ENCODE data around the gene PLA2G4E.

The PLA2G4E gene

GRCh38 chr15:41955807-41956525 is 64.9 kb downstream of the PLA2G4E start:
- no peak for DNase-seq (ENCODE audit: low read depth in 3 of 3, low spot score in 1 of 3)

DNA sequence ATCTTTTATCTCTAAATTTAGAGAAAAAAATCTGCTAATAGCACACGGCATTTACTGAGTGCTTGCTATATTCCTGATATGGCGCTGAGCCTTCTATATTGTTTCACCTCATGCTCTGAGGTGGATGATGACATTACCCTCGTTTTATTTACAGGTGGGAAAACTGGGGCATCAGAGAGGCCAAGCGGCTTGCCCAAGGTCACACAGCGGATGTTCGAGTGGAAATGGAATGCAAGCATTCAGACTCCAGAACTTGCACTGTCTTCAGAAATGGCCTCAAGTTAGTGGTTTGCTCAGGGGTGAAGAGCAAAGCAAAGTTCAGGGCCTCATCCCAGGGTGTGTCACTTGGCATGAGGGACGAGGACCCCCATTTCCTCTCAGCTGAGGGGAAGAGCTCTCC is 65.7 kb downstream of the PLA2G4E start:
- DNase-seq (ENCODE audit: low read depth in 3 of 3, low spot score in 1 of 3) = no peak

DNA sequence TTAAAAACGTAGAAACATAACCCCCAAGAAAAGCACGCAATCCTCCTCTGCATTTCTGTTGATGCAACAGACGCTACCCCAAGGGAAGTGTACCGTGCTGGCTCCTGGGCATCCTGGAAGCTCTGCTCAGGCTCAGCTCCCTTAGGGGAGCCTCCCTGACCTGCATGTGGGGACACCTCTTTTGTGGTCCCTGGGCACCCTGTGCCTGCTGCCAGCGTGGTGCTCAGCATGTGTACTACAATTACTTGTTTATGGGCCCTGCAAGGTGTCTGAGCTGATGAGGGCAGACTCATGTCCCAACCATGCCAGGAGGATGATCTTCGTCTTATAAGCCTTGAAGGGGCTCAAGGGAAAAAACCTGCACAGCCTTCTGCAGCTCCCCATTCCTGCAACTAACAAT is 66.8 kb downstream of the PLA2G4E start:
- no peak for DNase-seq (ENCODE audit: low read depth in 3 of 3, low spot score in 1 of 3)

GRCh38 chr15:41952013-41952563 is 68.8 kb downstream of the PLA2G4E start:
- no peak for DNase-seq (ENCODE audit: low read depth in 3 of 3, low spot score in 1 of 3)

- no peak for DNase-seq (ENCODE audit: low read depth in 3 of 3, low spot score in 1 of 3)
These were observed 69.3 kb downstream of the PLA2G4E start for GRCh38 chr15:41951571-41951970.

- DNase-seq (ENCODE audit: low read depth in 3 of 3, low spot score in 1 of 3) = no peak
These were observed 70.4 kb downstream of the PLA2G4E start for GRCh38 chr15:41950489-41950888.

- DNase-seq (ENCODE audit: low read depth in 3 of 3, low spot score in 1 of 3) = no peak
These were observed 70.7 kb downstream of the PLA2G4E start for GRCh38 chr15:41950127-41950483.

DNA sequence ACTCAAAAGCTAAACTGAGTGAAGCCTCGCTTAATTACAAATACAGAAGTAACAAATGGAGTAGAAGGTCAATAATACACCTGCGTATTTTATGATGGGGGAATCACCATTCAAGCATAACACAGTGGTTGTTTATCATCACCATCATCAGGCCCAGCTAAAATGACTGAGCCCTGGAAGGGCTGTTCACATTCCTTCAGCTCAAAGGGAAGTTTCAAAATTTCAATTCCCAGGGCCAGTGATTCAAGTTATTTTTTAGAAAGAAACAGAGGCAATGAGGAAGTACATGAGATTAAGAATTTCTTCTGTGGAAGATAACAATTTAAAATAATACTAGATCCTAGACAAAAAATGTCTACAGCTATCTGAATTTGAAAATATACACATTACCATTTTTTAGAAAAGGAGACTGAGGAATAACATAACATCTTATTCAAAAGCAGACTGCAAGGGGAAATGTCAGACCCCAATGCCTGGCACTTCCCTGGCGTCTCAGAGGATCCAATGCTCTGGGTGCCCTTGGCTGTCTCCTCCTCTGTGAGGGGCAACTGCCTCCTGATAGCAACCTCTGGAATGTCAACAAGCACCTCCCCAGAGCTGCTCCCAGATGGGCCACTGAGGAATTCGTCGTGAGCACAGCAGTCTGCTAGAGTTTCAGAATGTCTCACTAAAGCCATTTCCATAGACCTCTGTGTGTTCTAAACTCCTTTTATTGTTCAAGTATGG is 71.3 kb downstream of the PLA2G4E start:
- no peak for DNase-seq (ENCODE audit: low read depth in 3 of 3, low spot score in 1 of 3)

DNA sequence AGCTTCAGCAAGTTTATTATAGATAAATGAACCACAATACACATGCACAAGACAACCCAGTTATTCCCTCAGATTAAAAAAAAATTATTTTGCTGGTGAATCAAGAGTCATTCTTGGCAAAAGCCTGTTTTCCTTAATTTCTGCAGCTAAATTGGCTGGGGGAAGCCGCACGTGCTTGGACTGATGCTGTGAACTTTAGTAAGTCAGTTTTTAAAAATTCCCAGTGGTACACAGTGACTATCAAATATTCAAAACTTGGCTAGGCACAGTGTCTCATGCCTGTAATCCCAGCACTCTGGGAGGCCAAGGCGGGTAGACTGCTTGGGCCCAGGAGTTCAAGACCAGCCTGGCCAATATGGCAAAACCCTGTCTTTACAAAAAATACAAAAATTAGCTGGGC is 72.4 kb downstream of the PLA2G4E start:
- no peak for DNase-seq (ENCODE audit: low read depth in 3 of 3, low spot score in 1 of 3)

DNA sequence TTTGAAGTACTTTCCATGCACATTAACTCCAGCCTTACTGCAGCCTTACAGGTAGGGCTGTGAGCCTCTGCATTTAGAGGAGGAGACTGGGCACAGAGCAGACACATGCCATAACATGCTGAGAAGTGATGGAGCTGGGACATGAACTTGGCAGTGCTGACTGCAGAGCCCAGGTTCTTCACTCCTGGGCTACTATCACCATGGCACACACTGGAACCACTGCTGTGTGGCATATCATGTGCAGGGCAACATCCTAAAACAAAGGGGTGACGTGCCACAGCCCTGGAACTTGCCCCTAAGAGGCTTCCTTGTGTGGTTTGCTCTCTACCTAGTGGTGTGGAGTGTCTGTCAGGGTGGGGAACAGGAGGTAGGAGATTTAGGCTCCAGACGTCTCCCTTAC is 73.9 kb downstream of the PLA2G4E start:
- no peak for DNase-seq (ENCODE audit: low read depth in 3 of 3, low spot score in 1 of 3)

DNA sequence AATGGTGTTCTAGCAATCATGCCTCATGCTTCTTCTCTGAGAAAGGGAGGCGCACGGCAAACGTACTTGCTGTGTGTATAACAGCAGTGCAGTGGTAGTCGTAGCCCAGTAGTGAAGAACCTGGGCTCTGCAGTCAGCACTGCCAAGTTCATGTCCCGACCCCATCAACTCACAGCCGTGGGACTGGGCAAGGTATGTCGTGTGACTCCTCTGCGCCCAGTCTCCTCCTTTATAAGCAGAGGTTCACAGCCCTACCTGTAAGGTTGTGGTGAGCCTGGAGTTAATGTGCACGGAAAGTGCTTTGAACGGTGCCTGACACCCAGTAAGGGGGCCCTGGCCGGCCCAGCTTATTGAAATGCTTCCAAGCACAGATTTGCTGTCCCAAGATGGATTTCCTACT is 75.1 kb downstream of the PLA2G4E start:
- DNase-seq (ENCODE audit: low read depth in 3 of 3, low spot score in 1 of 3) = no peak

GRCh38 chr15:41945221-41945620 is 75.6 kb downstream of the PLA2G4E start:
- DNase-seq (ENCODE audit: low read depth in 3 of 3, low spot score in 1 of 3) = no peak

DNA sequence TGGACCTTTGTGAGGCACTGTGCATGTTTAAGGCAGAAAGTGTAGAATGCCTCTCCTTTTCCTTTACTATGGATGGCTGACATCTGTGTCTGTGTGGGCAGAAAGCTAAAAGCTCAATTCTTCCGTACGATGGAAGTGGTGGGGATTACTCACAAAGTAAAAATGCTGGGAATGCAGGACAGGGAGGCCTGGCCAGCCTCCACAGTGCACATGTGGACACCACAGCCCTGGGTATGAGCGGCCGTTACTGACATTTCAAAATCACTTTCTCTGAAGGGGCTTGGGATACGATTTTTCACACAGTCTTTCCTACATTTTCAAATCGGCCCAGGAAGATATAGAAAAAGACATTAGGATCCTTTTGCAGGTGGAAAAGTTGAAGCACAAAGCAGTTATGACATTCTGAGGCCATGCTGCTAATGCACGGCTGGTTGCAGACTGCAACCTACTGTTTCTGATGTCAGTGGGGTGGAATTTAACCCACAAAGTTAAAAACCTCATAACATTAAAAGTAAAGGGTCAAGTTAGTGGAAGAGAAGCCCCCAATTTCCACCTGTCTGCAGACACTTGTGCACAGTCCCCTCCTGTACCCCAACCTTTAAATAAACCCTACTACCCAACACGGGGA is 76.4 kb downstream of the PLA2G4E start:
- DNase-seq (ENCODE audit: low read depth in 3 of 3, low spot score in 1 of 3) = no peak

GRCh38 chr15:41943543-41944312 is 77.1 kb downstream of the PLA2G4E start:
- DNase-seq (ENCODE audit: low read depth in 3 of 3, low spot score in 1 of 3) = no peak

DNA sequence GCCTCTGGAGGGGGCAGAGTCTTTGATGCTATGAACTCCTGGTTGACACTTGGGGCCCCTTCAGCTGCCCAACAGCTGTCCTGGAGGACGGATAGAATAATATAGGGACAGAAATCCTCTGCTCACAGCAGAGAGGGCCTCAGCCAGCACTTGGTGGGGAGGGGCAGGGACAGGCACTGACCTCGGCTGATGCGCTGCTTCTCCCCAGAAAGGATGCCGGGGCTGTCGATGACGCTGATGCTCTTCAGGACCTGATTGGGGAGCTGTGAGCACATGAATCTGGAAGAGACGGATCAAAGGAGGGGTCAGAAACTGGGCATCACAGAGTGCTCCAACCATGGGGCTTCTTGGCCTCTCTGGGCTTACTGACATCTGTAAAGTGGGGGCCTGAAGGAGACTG is 78.0 kb downstream of the PLA2G4E start:
- DNase-seq (ENCODE audit: low read depth in 3 of 3, low spot score in 1 of 3) = no peak

GRCh38 chr15:41941644-41942415 is 79.0 kb downstream of the PLA2G4E start:
- no peak for DNase-seq (ENCODE audit: low read depth in 3 of 3, low spot score in 1 of 3)

- DNase-seq (ENCODE audit: low read depth in 3 of 3, low spot score in 1 of 3) = peak in 2 of 3 donors; percentile 18 to 22
These were observed 80.4 kb downstream of the PLA2G4E start for GRCh38 chr15:41940441-41940857.

GRCh38 chr15:41939986-41940385 is 80.9 kb downstream of the PLA2G4E start:
- no peak for DNase-seq (ENCODE audit: low read depth in 3 of 3, low spot score in 1 of 3)

DNA sequence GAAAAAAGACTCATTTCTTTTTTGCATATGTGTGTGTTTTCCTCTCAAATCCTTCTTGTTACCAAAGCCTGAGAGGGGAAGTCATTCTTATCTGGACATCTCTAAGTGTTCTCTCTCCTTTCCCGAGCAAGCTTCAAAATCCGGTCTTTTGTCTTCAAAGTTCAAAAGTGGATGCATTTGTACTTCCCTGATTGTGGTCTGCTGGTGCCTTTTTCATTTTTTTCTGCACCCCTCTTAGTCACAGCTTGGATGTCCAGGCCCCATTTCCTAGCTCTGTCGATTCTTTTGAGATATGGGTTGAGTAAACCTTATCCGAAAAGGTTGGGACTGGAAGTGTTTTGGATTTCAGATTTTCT is 83.3 kb downstream of the PLA2G4E start:
- DNase-seq (ENCODE audit: low read depth in 3 of 3, low spot score in 1 of 3) = no peak
